ENCODE data around the gene HBM. TPM values are rescaled to one million over a fixed set of nuclear protein-coding genes. Genes with fewer than 3 reads are reported as not detected.
"Not testable (repeated sequence)": the region's sequence is repeated elsewhere in the genome, so short reads cannot be mapped to it uniquely, and the experiment has no call there.

The HBM gene
- total RNA-seq, 1 donor from 2014 or later: not detected

DNA sequence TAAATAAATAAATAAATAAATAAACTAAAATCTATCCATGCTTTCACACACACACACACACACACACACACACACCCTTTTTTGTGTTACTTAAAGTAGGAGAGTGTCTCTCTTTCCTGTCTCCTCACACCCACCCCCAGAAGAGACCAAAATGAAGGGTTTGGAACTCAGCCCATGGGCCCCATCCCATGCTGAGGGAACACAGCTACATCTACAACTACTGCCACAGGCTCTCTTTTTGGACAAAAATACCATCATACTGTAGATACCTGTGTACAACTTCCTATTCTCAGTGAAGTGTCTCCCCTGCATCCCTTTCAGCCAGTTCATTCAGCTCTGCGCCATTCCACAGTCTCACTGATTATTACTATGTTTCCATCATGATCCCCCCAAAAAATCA lies 5.0 kb downstream of the HBM start:
- H3K9me3 ChIP-seq: no peaks in the 10 kb centered on the region
- no peak for DNase-seq (ENCODE audit: low spot score in 2 of 2)
- no peak overlapping the region for H3K27ac ChIP-seq
- no peak for TF ChIP-seq CTCF (IDR thresholded peaks at IDR 0.05)
- H3K36me3 ChIP-seq: no peaks in the 10 kb centered on the region
- H3K27me3 ChIP-seq: peaks cover 16% of the 10 kb centered on the region
- no peak overlapping the region for H3K4me3 ChIP-seq
- intact Hi-C loops (cut with DNase I): no loop called here
- peaks cover 0 to 5% of the 10 kb centered on the region in 2 donors for H3K4me1 ChIP-seq

- H3K27ac ChIP-seq; DNase-seq (ENCODE audit: low spot score in 2 of 2); H3K9me3 ChIP-seq; H3K4me1 ChIP-seq; H3K27me3 ChIP-seq; H3K36me3 ChIP-seq; intact Hi-C loops (cut with DNase I); H3K4me3 ChIP-seq: not testable (repeated sequence)
Measured at GRCh38 chr16:172374-172941, 6.7 kb downstream of the HBM start, which contains the start of gene HBA2. Gene HBA2, plus strand, starts transcription at chr16:172876. Its CDS starts 37 bp downstream, at chr16:172913.

GRCh38 chr16:173211-173854 lies 7.6 kb downstream of the HBM start:
- H3K36me3 ChIP-seq; intact Hi-C loops (cut with DNase I); H3K4me1 ChIP-seq; H3K4me3 ChIP-seq; H3K27ac ChIP-seq; DNase-seq (ENCODE audit: low spot score in 2 of 2); H3K9me3 ChIP-seq; H3K27me3 ChIP-seq: not testable (repeated sequence)

GRCh38 chr16:173928-174769 lies 8.4 kb downstream of the HBM start:
- H3K27ac ChIP-seq; H3K36me3 ChIP-seq; H3K9me3 ChIP-seq; H3K4me3 ChIP-seq; H3K4me1 ChIP-seq; intact Hi-C loops (cut with DNase I); DNase-seq (ENCODE audit: low spot score in 2 of 2); H3K27me3 ChIP-seq: not testable (repeated sequence)

DNA sequence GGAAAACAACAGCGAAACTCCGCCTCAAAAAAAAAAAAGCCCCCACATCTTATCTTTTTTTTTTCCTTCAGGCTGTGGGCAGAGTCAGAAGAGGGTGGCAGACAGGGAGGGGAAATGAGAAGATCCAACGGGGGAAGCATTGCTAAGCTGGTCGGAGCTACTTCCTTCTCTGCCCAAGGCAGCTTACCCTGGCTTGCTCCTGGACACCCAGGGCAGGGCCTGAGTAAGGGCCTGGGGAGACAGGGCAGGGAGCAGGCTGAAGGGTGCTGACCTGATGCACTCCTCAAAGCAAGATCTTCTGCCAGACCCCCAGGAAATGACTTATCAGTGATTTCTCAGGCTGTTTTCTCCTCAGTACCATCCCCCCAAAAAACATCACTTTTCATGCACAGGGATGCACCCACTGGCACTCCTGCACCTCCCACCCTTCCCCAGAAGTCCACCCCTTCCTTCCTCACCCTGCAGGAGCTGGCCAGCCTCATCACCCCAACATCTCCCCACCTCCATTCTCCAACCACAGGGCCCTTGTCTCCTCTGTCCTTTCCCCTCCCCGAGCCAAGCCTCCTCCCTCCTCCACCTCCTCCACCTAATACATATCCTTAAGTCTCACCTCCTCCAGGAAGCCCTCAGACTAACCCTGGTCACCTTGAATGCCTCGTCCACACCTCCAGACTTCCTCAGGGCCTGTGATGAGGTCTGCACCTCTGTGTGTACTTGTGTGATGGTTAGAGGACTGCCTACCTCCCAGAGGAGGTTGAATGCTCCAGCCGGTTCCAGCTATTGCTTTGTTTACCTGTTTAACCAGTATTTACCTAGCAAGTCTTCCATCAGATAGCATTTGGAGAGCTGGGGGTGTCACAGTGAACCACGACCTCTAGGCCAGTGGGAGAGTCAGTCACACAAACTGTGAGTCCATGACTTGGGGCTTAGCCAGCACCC lies 9.5 kb downstream of the HBM start:
- peaks cover 9% of the 10 kb centered on the region for H3K27me3 ChIP-seq

GRCh38 chr16:176006-176405 lies 10.2 kb downstream of the HBM start:
- H3K27ac ChIP-seq; H3K36me3 ChIP-seq; H3K4me1 ChIP-seq; H3K9me3 ChIP-seq; DNase-seq (ENCODE audit: low spot score in 2 of 2); H3K4me3 ChIP-seq; H3K27me3 ChIP-seq; intact Hi-C loops (cut with DNase I): not testable (repeated sequence)

More for the DNA sequence above, 9.5 kb downstream of the HBM start:
- H3K4me3 ChIP-seq: no peak overlapping the region
- TF ChIP-seq CTCF (IDR thresholded peaks at IDR 0.05): no peak
- H3K9me3 ChIP-seq: no peaks in the 10 kb centered on the region
- intact Hi-C loops (cut with DNase I): no loop called here
- no peak for DNase-seq (ENCODE audit: low spot score in 2 of 2)
- H3K36me3 ChIP-seq: no peaks in the 10 kb centered on the region
- no peak overlapping the region for H3K27ac ChIP-seq
- H3K4me1 ChIP-seq: peaks cover 0 to under 1% of the 10 kb centered on the region in 2 donors

DNA sequence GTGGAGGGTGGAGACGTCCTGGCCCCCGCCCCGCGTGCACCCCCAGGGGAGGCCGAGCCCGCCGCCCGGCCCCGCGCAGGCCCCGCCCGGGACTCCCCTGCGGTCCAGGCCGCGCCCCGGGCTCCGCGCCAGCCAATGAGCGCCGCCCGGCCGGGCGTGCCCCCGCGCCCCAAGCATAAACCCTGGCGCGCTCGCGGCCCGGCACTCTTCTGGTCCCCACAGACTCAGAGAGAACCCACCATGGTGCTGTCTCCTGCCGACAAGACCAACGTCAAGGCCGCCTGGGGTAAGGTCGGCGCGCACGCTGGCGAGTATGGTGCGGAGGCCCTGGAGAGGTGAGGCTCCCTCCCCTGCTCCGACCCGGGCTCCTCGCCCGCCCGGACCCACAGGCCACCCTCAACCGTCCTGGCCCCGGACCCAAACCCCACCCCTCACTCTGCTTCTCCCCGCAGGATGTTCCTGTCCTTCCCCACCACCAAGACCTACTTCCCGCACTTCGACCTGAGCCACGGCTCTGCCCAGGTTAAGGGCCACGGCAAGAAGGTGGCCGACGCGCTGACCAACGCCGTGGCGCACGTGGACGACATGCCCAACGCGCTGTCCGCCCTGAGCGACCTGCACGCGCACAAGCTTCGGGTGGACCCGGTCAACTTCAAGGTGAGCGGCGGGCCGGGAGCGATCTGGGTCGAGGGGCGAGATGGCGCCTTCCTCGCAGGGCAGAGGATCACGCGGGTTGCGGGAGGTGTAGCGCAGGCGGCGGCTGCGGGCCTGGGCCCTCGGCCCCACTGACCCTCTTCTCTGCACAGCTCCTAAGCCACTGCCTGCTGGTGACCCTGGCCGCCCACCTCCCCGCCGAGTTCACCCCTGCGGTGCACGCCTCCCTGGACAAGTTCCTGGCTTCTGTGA lies 11.0 kb downstream of the HBM start, which contains the start of gene HBA1:
HBA1 (plus strand) TSS at position 204 of the 906 bp plus-strand sequence; CDS start at position 241, 37 bp downstream.
- H3K4me3 ChIP-seq; intact Hi-C loops (cut with DNase I): not testable (repeated sequence)

More for the DNA sequence above, 11.0 kb downstream of the HBM start, which contains the start of gene HBA1:
- H3K4me1 ChIP-seq: peaks cover 9 to 10% of the 10 kb centered on the region in 2 donors
- not testable (repeated sequence) for H3K9me3 ChIP-seq; H3K36me3 ChIP-seq; H3K27ac ChIP-seq; H3K27me3 ChIP-seq; DNase-seq (ENCODE audit: low spot score in 2 of 2)
